C4-2B (cell line): ENCODE results near the gene PMIS2.
"Not testable (repeated sequence)": the region's sequence is repeated elsewhere in the genome, so short reads cannot be mapped to it uniquely, and the experiment has no call there.

Source experiments
- ZFX ChIP-seq: fragments of 450-650 bp; IDR thresholded peaks from 2 replicates; pipeline ENCODE4 v1.6.1; 2017
- TF ChIP-seq, protein P1 (sequence below): fragments of 450-650 bp; conservative IDR thresholded peaks from 2 replicates; pipeline ENCODE4 v1.5.1; 2017; ENCODE audit warnings: mild to moderate bottlenecking

- TF ChIP-seq, protein P1, sequence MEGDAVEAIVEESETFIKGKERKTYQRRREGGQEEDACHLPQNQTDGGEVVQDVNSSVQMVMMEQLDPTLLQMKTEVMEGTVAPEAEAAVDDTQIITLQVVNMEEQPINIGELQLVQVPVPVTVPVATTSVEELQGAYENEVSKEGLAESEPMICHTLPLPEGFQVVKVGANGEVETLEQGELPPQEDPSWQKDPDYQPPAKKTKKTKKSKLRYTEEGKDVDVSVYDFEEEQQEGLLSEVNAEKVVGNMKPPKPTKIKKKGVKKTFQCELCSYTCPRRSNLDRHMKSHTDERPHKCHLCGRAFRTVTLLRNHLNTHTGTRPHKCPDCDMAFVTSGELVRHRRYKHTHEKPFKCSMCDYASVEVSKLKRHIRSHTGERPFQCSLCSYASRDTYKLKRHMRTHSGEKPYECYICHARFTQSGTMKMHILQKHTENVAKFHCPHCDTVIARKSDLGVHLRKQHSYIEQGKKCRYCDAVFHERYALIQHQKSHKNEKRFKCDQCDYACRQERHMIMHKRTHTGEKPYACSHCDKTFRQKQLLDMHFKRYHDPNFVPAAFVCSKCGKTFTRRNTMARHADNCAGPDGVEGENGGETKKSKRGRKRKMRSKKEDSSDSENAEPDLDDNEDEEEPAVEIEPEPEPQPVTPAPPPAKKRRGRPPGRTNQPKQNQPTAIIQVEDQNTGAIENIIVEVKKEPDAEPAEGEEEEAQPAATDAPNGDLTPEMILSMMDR, result not testable (repeated sequence)
- TF ChIP-seq ZFX, result not testable (repeated sequence)
Observed at GRCh38 chr19:35595026-35595425, 9.1 kb downstream of the PMIS2 start.
